Cardiac fibroblast (primary cell): ENCODE measurements around the gene YAF2.

Experiments used
- DNase-seq, 2 donors: peaks; one replicate each; pipeline versions ENCODE4 v3.0.0 to v3.0.0-alpha.2; 2010; ENCODE audit warnings: low read depth in 2 of 2
- H3K4me3 ChIP-seq, 2 donors: replicated peaks in 1 of 2; 1 replicate in 1 of 2; 2 replicates in 1 of 2; pipeline ENCODE4 v1.5.1; 2011; ENCODE audit warnings: low read depth in 2 of 2, low read length in 2 of 2, mild to moderate bottlenecking in 2 of 2, moderate library complexity in 1 of 2
- CTCF ChIP-seq: IDR thresholded peaks from one replicate; pipeline ENCODE4 v1.5.1; 2011; ENCODE audit warnings: low read depth, mild to moderate bottlenecking, low read length, inconsistent platforms

YAF2 gene

DNA sequence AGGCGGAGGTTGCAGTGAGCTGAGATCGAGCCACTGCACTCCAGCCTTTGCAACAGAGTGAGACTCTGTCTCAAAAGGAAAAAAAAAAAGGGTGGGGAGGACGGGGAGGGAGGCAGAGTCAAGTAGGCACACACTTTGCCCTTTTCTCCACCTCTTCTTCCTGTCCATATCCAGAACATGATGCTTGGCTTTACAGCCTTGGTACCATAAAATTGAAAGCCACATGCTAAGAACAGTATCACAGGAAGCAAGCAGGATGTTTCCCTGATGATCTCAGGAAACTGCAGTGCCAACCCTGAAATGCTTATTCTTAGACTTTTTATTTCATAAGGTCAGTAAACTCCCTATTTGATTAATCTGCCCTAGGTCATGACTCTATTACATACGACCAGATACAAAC is 32.5 kb upstream of the YAF2 start:
- TF ChIP-seq CTCF = no peak
- DNase-seq = no peak
- no peak overlapping the region for H3K4me3 ChIP-seq

- DNase-seq = no peak
- no peak for TF ChIP-seq CTCF
- H3K4me3 ChIP-seq = no peak overlapping the region
Observed at GRCh38 chr12:42267413-42268190, 29.6 kb upstream of the YAF2 start.

- TF ChIP-seq CTCF = no peak
- no peak for DNase-seq
- H3K4me3 ChIP-seq = no peak overlapping the region
Observed at GRCh38 chr12:42266579-42267230, 28.7 kb upstream of the YAF2 start.

GRCh38 chr12:42262271-42262670 is 24.2 kb upstream of the YAF2 start:
- no peak overlapping the region for H3K4me3 ChIP-seq
- no peak for TF ChIP-seq CTCF
- no peak for DNase-seq

DNA sequence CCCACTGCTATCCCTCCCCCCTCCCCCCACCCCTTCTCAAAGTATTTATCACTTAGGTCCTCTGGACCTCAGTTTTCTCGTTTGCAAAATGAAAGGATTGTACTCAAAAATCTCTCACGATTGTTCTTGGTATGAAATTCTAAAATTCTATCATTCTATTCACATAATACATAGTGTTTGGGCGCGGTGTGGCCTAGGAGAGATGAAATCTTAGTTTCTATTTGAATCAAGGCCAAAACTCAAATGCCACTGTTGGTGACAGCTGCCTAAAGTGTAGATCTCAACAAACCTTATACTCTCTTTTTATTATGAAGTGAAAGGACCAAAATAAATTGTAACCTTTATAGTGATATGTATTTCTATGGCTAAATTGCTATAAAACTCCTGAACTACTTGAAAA is 23.7 kb upstream of the YAF2 start:
- DNase-seq = no peak
- TF ChIP-seq CTCF = no peak
- H3K4me3 ChIP-seq = no peak overlapping the region

DNA sequence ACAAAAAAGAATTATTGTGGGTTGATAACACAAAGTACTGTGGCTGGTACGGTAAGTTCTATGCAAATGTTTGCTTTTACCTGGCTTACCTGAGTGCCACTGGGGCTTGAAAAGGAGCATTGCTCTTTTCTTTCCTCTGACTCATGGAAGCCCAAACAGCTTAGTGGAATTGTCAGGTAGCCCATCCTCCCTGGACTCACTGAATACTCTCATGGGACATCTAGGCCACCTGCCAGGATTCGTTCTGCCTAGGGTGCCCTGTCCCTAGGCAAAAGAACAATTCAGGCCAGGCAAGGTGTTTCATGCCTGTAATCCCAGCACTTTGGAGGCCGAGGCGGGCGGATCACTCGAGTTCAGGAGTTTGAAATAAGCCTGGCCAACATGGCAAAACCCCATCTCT is 22.5 kb upstream of the YAF2 start:
- no peak for DNase-seq
- H3K4me3 ChIP-seq = no peak overlapping the region
- no peak for TF ChIP-seq CTCF
